ENCODE results near the gene LYPLA2. TPM values are rescaled to one million over a fixed set of nuclear protein-coding genes. Genes with fewer than 3 reads are reported as not detected.

The LYPLA2 gene
- total and polyA plus RNA-seq, 2 donors (not counting 3 experiments of a cell fraction or from before 2014, with no cell fraction given) = 110 to 137 TPM

GRCh38 chr1:23772049-23772853, 18.7 kb upstream of the LYPLA2 start:
- intact Hi-C loops (cut with micrococcal nuclease) = loop anchor here (1.0 to 2.0 kb wide), 4 partner anchors 19 to 96 kb away; partner anchors contain the start of genes FUCA1 and LYPLA2

More at GRCh38 chr1:23772049-23772853, 18.7 kb upstream of the LYPLA2 start:
- ChIA-PET POLR2A (interaction anchor here (0.7 kb wide), 1 partner anchor 806 kb away, joined by 4 read pairs; no protein-coding TSS in a partner anchor), CTCF (interaction anchor here (0.6 to 2.6 kb wide), 50 partner anchors 8 to 340 kb away, joined by 3 to 68 read pairs (median 5); partner anchors contain the start of genes FUCA1, GALE, HMGCL and LYPLA2)
- Histone ChIP-seq H2AFZ (ENCODE audit: low read depth, low read length) (no peak overlapping the region), H3K9me3 (replicated peaks; ENCODE audit: control insufficient read depth, insufficient read depth, low read length) (no peaks in the 10 kb centered on the region), H3K79me2 (ENCODE audit: control insufficient read depth, insufficient read depth, low read length) (no peaks in the 10 kb centered on the region), H3K4me1 (ENCODE audit: control insufficient read depth, extremely low read depth, insufficient read depth, low read length) (peaks cover 2% of the 10 kb centered on the region), H3K9ac (replicated peaks; ENCODE audit: extremely low read depth, insufficient read depth, low read length) (no peak overlapping the region), H4K20me1 (replicated peaks; ENCODE audit: control insufficient read depth, extremely low read depth, insufficient read depth, low read length) (no peaks in the 10 kb centered on the region), H3K9me1 (replicated peaks; ENCODE audit: control insufficient read depth, extremely low read depth, insufficient read depth, low read length) (no peaks in the 10 kb centered on the region), H3K27me3 (ENCODE audit: control insufficient read depth in 2 of 2, insufficient read depth in 2 of 2, low read length in 2 of 2) (no peaks in the 10 kb centered on the region), H3K4me2 (ENCODE audit: insufficient read depth, low read length) (no peak overlapping the region), H3K4me3 (replicated peaks in 1 of 3; ENCODE audit: insufficient read depth in 1 of 3, low read depth in 1 of 3, low read length in 3 of 3) (no peak overlapping the region), H3K36me3 (ENCODE audit: control insufficient read depth in 2 of 2, extremely low read depth in 1 of 2, insufficient read depth in 2 of 2, low read length in 2 of 2) (no peaks in the 10 kb centered on the region), H3K27ac (ENCODE audit: insufficient read depth, low read depth, low read length) (no peak overlapping the region)
- TF ChIP-seq EZH2 (IDR thresholded peaks at IDR 0.05; ENCODE audit: borderline replicate concordance, low read depth, low read length, severe bottlenecking) (no peak), JUN (IDR thresholded peaks at IDR 0.05; ENCODE audit: borderline replicate concordance, insufficient read depth, insufficient read length, low read depth) (no peak), POLR2A (IDR thresholded peaks at IDR 0.05; ENCODE audit: low read depth, low read length) (no peak), POLR2AphosphoS5 (IDR thresholded peaks at IDR 0.05; ENCODE audit: insufficient read depth, low read depth, low read length) (peak; percentile 30), MYC (IDR thresholded peaks at IDR 0.05; ENCODE audit: low read depth, low read length) (no peak), FOS (IDR thresholded peaks at IDR 0.05; ENCODE audit: borderline replicate concordance, insufficient read depth, low read length) (no peak), GATA2 (IDR thresholded peaks at IDR 0.05; ENCODE audit: insufficient read depth, insufficient read length, low read depth, low read length) (no peak)
- TF ChIP-seq, protein P1, sequence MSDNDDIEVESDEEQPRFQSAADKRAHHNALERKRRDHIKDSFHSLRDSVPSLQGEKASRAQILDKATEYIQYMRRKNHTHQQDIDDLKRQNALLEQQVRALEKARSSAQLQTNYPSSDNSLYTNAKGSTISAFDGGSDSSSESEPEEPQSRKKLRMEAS (IDR thresholded peaks at IDR 0.05; ENCODE audit: insufficient read depth, insufficient read length) = no peak
- TF ChIP-seq, protein P2, sequence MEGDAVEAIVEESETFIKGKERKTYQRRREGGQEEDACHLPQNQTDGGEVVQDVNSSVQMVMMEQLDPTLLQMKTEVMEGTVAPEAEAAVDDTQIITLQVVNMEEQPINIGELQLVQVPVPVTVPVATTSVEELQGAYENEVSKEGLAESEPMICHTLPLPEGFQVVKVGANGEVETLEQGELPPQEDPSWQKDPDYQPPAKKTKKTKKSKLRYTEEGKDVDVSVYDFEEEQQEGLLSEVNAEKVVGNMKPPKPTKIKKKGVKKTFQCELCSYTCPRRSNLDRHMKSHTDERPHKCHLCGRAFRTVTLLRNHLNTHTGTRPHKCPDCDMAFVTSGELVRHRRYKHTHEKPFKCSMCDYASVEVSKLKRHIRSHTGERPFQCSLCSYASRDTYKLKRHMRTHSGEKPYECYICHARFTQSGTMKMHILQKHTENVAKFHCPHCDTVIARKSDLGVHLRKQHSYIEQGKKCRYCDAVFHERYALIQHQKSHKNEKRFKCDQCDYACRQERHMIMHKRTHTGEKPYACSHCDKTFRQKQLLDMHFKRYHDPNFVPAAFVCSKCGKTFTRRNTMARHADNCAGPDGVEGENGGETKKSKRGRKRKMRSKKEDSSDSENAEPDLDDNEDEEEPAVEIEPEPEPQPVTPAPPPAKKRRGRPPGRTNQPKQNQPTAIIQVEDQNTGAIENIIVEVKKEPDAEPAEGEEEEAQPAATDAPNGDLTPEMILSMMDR (IDR thresholded peaks at IDR 0.05; ENCODE audit: extremely low read depth in 1 of 2, insufficient read depth in 1 of 2, low read depth in 1 of 2, low read length in 2 of 2) = peak; percentile 94 to 97
- BruUV-seq (replicated peaks) = no TSS peak
- DNase-seq (ENCODE audit: low read depth, low spot score) (peak; percentile 81), FAIRE-seq (peak; percentile 95)
- dilution Hi-C loops (cut with MboI; ENCODE audit: extremely low pct_ligation_motif_present, low sequenced_read_pairs) = no loop called here
